GM21529 (cell line): ENCODE results near the gene DDIAS.
"Not testable (repeated sequence)": the region's sequence is repeated elsewhere in the genome, so short reads cannot be mapped to it uniquely, and the experiment has no call there.

Experiments used
- ATAC-seq: cut with Tn5 transposase; IDR thresholded peaks from one replicate; pipeline ENCODE4 v1.9.1; 2021; ENCODE audit not compliant: unreplicated experiment

Gene DDIAS

GRCh38 chr11:82890002-82890341 is 11.6 kb upstream of the DDIAS start:
- no peak for ATAC-seq

- no peak for ATAC-seq
Observed at GRCh38 chr11:82890936-82891335, 10.6 kb upstream of the DDIAS start.

- ATAC-seq = no peak
Observed at GRCh38 chr11:82892611-82893169, 8.8 kb upstream of the DDIAS start.

GRCh38 chr11:82895437-82896091 is 6.0 kb upstream of the DDIAS start:
- ATAC-seq = peak; percentile 15

GRCh38 chr11:82896183-82896582 is 5.4 kb upstream of the DDIAS start:
- ATAC-seq = no peak

GRCh38 chr11:82898241-82898640 is 3.3 kb upstream of the DDIAS start:
- ATAC-seq = no peak

GRCh38 chr11:82899186-82899820 is 2.2 kb upstream of the DDIAS start:
- ATAC-seq = no peak

GRCh38 chr11:82899957-82900276 is 1.6 kb upstream of the DDIAS start:
- peak; percentile 3 for ATAC-seq

GRCh38 chr11:82900277-82901164 is 1.0 kb upstream of the DDIAS start, which contains the start of gene PRCP:
PRCP (minus strand) TSS chr11:82900430; CDS start chr11:82900402, 28 bp downstream.
- ATAC-seq = peak; percentile 77

- no peak for ATAC-seq
Observed at GRCh38 chr11:82901922-82902485, 468 bp downstream of the DDIAS start.

- no peak for ATAC-seq
Observed at GRCh38 chr11:82902880-82903279, 1.3 kb downstream of the DDIAS start.

- no peak for ATAC-seq
Observed at GRCh38 chr11:82903843-82904586, 2.5 kb downstream of the DDIAS start.

- ATAC-seq = no peak
Observed at GRCh38 chr11:82906236-82906635, 4.7 kb downstream of the DDIAS start.

- no peak for ATAC-seq
Observed at GRCh38 chr11:82906931-82907330, 5.4 kb downstream of the DDIAS start.

GRCh38 chr11:82907371-82907770 is 5.8 kb downstream of the DDIAS start:
- no peak for ATAC-seq

GRCh38 chr11:82908311-82908710 is 6.8 kb downstream of the DDIAS start:
- ATAC-seq = no peak

GRCh38 chr11:82909015-82909640 is 7.6 kb downstream of the DDIAS start:
- ATAC-seq = no peak

GRCh38 chr11:82919786-82920185 is 18.2 kb downstream of the DDIAS start:
- ATAC-seq = not testable (repeated sequence)

GRCh38 chr11:82920227-82920626 is 18.7 kb downstream of the DDIAS start:
- ATAC-seq = not testable (repeated sequence)
